Urothelium cell line (cell line): Measurements from ENCODE around the gene TRA2B.

Source experiments
- DNase-seq: peaks from one replicate; pipeline ENCODE4 v3.0.0; 2011; ENCODE audit warnings: low spot score, mixed read lengths
- FAIRE-seq: peaks from 2 replicates; lab custom pipeline; 2011; peaks lifted over from hg19 to GRCh38; lab: Jason Lieb, UNC

The TRA2B gene

GRCh38 chr3:185954366-185954723 lies 16.5 kb upstream of the TRA2B start:
- FAIRE-seq = no peak
- DNase-seq = no peak

GRCh38 chr3:185950728-185951127 lies 12.9 kb upstream of the TRA2B start:
- FAIRE-seq = no peak
- DNase-seq = no peak

- DNase-seq (no peak), FAIRE-seq (no peak)
Observed at GRCh38 chr3:185949515-185949914, 11.7 kb upstream of the TRA2B start.

DNA sequence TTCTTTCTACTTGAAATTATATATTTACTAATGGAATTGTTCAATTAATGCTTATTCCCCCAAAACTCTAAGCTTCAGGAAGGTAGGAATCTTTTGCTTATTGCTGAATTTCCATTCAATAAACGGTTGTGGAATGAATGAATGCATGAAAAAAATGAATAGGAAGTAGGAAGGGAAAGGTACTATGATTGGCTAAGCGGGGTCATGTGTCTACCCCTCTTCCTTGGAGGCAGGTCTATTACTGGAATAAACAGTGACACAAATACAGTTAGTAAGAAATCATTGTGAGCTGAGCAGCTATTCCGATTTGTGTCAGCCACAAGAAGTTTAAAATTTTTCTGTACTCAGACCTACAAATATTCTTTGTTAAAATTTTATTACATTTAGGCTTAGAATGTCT lies 10.5 kb upstream of the TRA2B start:
- FAIRE-seq = no peak

DNA sequence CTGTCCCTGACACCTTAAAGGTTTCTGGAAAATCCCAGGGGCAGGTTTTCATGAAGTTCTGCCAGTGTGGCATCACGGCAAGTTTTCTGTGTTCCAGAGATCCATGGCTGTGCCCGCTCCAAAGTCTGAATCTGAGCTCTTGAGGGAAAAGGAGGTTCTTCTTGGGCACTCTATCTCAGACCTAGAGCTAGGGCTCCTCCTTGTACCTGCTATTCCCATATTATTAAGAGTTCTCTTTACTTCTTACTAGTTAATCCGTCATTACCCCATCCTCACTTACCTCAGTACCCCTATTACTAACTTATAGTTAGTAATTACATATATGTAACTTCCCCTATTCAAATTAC lies 5.9 kb upstream of the TRA2B start:
- DNase-seq (no peak), FAIRE-seq (no peak)

More for the DNA sequence above, 10.5 kb upstream of the TRA2B start:
- DNase-seq = no peak

GRCh38 chr3:185942907-185943759 lies 5.3 kb upstream of the TRA2B start:
- peak; percentile 78 for DNase-seq
- FAIRE-seq = no peak

GRCh38 chr3:185942396-185942795 lies 4.6 kb upstream of the TRA2B start:
- no peak for FAIRE-seq

GRCh38 chr3:185940951-185941350 lies 3.1 kb upstream of the TRA2B start:
- FAIRE-seq = no peak
- DNase-seq = no peak

More at GRCh38 chr3:185942396-185942795, 4.6 kb upstream of the TRA2B start:
- DNase-seq = no peak

- FAIRE-seq (no peak), DNase-seq (no peak)
Observed at GRCh38 chr3:185939721-185940120, 1.9 kb upstream of the TRA2B start.

- peak; percentile 17 for FAIRE-seq
- peak; percentile 81 for DNase-seq
Observed at GRCh38 chr3:185936814-185937688, 763 bp downstream of the TRA2B start.

GRCh38 chr3:185936273-185936629 lies 1.6 kb downstream of the TRA2B start:
- FAIRE-seq (no peak), DNase-seq (no peak)

DNA sequence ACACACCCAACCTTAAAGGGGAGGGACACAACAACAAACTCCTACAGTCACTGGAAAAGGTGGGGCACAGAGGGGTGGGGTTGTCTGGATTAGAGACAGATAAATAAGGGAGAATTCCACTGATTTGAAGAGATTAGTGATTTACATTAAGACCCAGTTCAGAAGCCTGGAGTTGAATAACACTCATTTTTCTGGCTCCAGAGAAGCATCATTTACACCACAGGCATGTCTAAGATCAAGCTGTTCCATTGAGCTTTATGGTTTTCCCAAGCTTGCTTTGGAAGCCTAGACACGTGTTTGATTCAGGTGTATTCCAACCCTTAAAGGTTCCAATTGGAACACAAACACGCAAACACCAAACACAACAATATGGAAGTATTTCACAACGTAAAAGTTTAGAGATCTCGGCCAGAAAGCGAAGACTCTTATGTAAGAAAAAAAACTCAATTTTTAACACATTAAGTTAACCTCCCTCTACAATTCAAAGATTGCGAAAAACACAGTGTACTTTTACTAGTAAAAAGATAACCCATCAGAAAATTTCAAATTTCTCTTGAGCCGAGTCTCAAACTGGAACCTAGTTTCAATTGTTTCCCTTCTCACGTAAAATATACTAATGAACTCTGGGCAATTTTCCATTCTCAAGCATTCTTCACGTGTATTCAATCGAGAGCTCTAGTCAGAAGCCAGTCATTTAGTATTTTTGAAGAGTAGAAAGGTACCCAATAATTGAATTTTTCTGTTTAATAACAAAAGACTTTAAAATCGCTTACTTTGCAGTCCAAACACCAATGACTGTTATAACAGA lies 2.1 kb downstream of the TRA2B start:
- no peak for DNase-seq
- FAIRE-seq = no peak

GRCh38 chr3:185934767-185935464 lies 2.9 kb downstream of the TRA2B start:
- FAIRE-seq (no peak), DNase-seq (no peak)

DNA sequence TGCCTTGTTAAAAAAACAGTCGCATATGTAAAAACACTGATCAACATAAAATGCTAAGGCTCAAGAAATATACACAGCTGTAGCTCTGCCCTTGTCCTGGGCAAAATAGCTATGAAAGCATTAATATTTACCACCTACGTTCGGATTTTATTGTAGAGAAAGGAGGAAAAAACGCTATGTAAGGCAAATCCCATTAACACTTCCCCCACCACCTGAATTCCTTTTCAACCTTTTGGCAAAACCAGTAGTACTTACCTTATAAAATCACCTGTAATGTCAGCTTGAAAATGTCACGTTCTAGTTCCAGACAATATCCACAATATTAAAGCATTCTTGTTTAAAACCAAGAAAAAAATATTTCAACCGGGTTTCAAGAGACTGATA lies 3.6 kb downstream of the TRA2B start:
- FAIRE-seq (no peak), DNase-seq (no peak)

DNA sequence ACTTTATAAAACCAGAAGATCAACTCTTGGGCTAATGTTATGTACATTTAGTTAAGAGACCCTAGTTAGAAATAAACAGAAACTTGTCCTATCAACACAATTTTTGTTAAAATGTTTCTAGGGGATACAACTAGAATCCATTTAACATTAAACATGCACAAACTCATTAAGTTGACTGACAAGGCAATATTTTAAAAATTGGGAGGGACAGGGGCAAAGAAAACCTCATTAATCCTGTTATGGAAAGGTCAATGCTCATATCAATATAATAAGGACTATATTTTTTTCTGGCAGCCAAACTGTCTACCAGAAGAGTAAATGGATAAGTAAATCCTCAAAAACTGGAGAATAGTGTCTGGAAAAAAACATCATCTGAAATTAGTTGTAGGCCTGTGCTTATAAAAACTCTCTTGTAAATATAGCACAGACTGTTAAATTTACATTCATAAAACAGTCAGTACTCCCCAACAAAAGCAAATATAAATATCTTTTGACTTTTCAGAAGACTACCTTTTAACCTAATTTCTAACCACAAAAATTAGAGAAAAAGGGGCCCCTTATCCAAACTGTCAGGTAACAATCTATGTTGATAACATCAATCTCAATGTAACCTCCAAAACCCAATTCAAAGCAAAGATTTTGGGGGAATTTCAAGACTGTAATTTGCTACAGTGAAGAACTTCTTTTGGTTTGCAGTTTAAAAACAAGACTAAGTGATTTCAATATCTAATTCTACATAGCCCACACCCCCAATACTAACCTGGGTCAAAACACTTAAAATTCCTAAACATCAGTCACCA lies 4.2 kb downstream of the TRA2B start:
- DNase-seq = no peak
- no peak for FAIRE-seq

DNA sequence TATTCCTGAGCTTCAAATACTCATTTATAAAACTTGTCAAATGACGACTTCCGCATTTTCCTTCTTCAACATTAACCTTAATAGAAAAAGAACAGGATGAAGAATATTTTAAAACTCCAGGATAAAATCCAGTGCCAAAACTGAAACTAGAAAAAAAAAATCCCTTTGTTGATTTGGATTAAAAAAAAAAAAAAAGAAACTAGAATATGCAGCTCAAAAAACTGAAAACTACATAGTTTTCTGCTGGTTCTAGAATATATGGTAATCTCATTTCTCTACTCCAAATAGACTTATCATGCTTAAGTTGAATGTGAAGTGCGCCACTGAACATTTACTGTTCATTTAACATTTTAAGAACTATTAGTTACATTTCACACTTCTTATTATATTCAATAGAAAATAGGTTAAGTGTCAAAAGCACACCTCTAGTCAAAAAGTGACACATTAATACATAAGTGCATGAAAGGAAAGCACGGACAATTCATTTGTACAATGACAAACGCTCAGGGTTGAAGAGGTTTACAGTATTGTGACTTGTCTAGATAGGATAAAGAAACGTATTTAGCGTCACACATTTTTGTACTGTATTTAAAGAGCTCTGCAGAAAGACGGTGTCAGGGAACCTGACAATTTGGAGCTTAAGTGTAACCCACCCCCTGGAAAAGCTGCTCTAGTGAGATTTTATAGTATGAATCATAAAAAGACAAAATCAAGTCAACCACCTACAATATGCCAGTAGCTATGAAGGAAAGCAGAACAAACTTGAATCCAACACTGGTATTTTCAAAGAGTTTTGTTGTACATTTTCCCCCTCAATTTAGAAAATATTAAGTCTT lies 5.8 kb downstream of the TRA2B start:
- FAIRE-seq (no peak), DNase-seq (no peak)

- FAIRE-seq (no peak), DNase-seq (no peak)
Observed at GRCh38 chr3:185930393-185931107, 7.3 kb downstream of the TRA2B start.
